ENCODE results near the gene ANKH.

ANKH gene

GRCh38 chr5:14726066-14726838 lies 145.3 kb downstream of the ANKH start:
- Histone ChIP-seq H3K9me3 (ENCODE audit: control insufficient read depth, low read depth, low read length) (no peaks in the 10 kb centered on the region), H3K4me3 (ENCODE audit: low read length) (no peak overlapping the region), H3K27me3 (ENCODE audit: control insufficient read depth, insufficient read depth, low read length) (no peaks in the 10 kb centered on the region), H3K27ac (ENCODE audit: low read length) (no peak overlapping the region), H3K9ac (ENCODE audit: low read length) (no peak overlapping the region), H3K4me1 (ENCODE audit: control insufficient read depth, low read depth, low read length) (peaks cover 23% of the 10 kb centered on the region), H3K36me3 (ENCODE audit: control insufficient read depth, low read depth, low read length) (no peaks in the 10 kb centered on the region)

- Histone ChIP-seq H3K9me3 (ENCODE audit: control insufficient read depth, low read depth, low read length) (no peaks in the 10 kb centered on the region), H3K4me1 (ENCODE audit: control insufficient read depth, low read depth, low read length) (peaks cover 19% of the 10 kb centered on the region), H3K27ac (ENCODE audit: low read length) (no peak overlapping the region), H3K36me3 (ENCODE audit: control insufficient read depth, low read depth, low read length) (no peaks in the 10 kb centered on the region), H3K27me3 (ENCODE audit: control insufficient read depth, insufficient read depth, low read length) (no peaks in the 10 kb centered on the region), H3K9ac (ENCODE audit: low read length) (no peak overlapping the region), H3K4me3 (ENCODE audit: low read length) (no peak overlapping the region)
These were observed 146.9 kb downstream of the ANKH start for GRCh38 chr5:14724633-14725032.

- Histone ChIP-seq H3K9me3 (ENCODE audit: control insufficient read depth, low read depth, low read length) (no peaks in the 10 kb centered on the region), H3K4me3 (ENCODE audit: low read length) (no peak overlapping the region), H3K36me3 (ENCODE audit: control insufficient read depth, low read depth, low read length) (no peaks in the 10 kb centered on the region)
These were observed 147.9 kb downstream of the ANKH start for GRCh38 chr5:14723701-14724132.

GRCh38 chr5:14722923-14723322 lies 148.7 kb downstream of the ANKH start:
- Histone ChIP-seq H3K27me3 (ENCODE audit: control insufficient read depth, insufficient read depth, low read length) (no peaks in the 10 kb centered on the region), H3K9me3 (ENCODE audit: control insufficient read depth, low read depth, low read length) (no peaks in the 10 kb centered on the region), H3K27ac (ENCODE audit: low read length) (no peak overlapping the region), H3K4me3 (ENCODE audit: low read length) (no peak overlapping the region), H3K4me1 (ENCODE audit: control insufficient read depth, low read depth, low read length) (peaks cover 6% of the 10 kb centered on the region), H3K9ac (ENCODE audit: low read length) (no peak overlapping the region), H3K36me3 (ENCODE audit: control insufficient read depth, low read depth, low read length) (no peaks in the 10 kb centered on the region)

More at GRCh38 chr5:14723701-14724132, 147.9 kb downstream of the ANKH start:
- Histone ChIP-seq H3K27me3 (ENCODE audit: control insufficient read depth, insufficient read depth, low read length) (no peaks in the 10 kb centered on the region), H3K9ac (ENCODE audit: low read length) (no peak overlapping the region), H3K4me1 (ENCODE audit: control insufficient read depth, low read depth, low read length) (peaks cover 13% of the 10 kb centered on the region), H3K27ac (ENCODE audit: low read length) (no peak overlapping the region)

GRCh38 chr5:14721990-14722656 lies 149.5 kb downstream of the ANKH start:
- Histone ChIP-seq H3K27ac (ENCODE audit: low read length) (no peak overlapping the region), H3K4me3 (ENCODE audit: low read length) (no peak overlapping the region), H3K4me1 (ENCODE audit: control insufficient read depth, low read depth, low read length) (no peaks in the 10 kb centered on the region), H3K9ac (ENCODE audit: low read length) (no peak overlapping the region), H3K9me3 (ENCODE audit: control insufficient read depth, low read depth, low read length) (no peaks in the 10 kb centered on the region), H3K36me3 (ENCODE audit: control insufficient read depth, low read depth, low read length) (no peaks in the 10 kb centered on the region), H3K27me3 (ENCODE audit: control insufficient read depth, insufficient read depth, low read length) (no peaks in the 10 kb centered on the region)

GRCh38 chr5:14720236-14720923 lies 151.2 kb downstream of the ANKH start:
- Histone ChIP-seq H3K4me3 (ENCODE audit: low read length) (no peak overlapping the region), H3K27ac (ENCODE audit: low read length) (no peak overlapping the region)

GRCh38 chr5:14718778-14719177 lies 152.8 kb downstream of the ANKH start:
- H3K36me3 ChIP-seq (ENCODE audit: control insufficient read depth, low read depth, low read length) = no peaks in the 10 kb centered on the region
- no peaks in the 10 kb centered on the region for H3K9me3 ChIP-seq (ENCODE audit: control insufficient read depth, low read depth, low read length)
- no peaks in the 10 kb centered on the region for H3K4me1 ChIP-seq (ENCODE audit: control insufficient read depth, low read depth, low read length)
- H3K27ac ChIP-seq (ENCODE audit: low read length) = no peak overlapping the region
- no peak overlapping the region for H3K4me3 ChIP-seq (ENCODE audit: low read length)
- H3K9ac ChIP-seq (ENCODE audit: low read length) = no peak overlapping the region
- no peaks in the 10 kb centered on the region for H3K27me3 ChIP-seq (ENCODE audit: control insufficient read depth, insufficient read depth, low read length)

More at GRCh38 chr5:14720236-14720923, 151.2 kb downstream of the ANKH start:
- no peaks in the 10 kb centered on the region for H3K36me3 ChIP-seq (ENCODE audit: control insufficient read depth, low read depth, low read length)
- no peak overlapping the region for H3K9ac ChIP-seq (ENCODE audit: low read length)
- no peaks in the 10 kb centered on the region for H3K4me1 ChIP-seq (ENCODE audit: control insufficient read depth, low read depth, low read length)
- no peaks in the 10 kb centered on the region for H3K9me3 ChIP-seq (ENCODE audit: control insufficient read depth, low read depth, low read length)
- no peaks in the 10 kb centered on the region for H3K27me3 ChIP-seq (ENCODE audit: control insufficient read depth, insufficient read depth, low read length)

- no peaks in the 10 kb centered on the region for H3K4me1 ChIP-seq (ENCODE audit: control insufficient read depth, low read depth, low read length)
- no peaks in the 10 kb centered on the region for H3K27me3 ChIP-seq (ENCODE audit: control insufficient read depth, insufficient read depth, low read length)
- no peak overlapping the region for H3K4me3 ChIP-seq (ENCODE audit: low read length)
- H3K36me3 ChIP-seq (ENCODE audit: control insufficient read depth, low read depth, low read length) = no peaks in the 10 kb centered on the region
- H3K9ac ChIP-seq (ENCODE audit: low read length) = no peak overlapping the region
- H3K27ac ChIP-seq (ENCODE audit: low read length) = no peak overlapping the region
- H3K9me3 ChIP-seq (ENCODE audit: control insufficient read depth, low read depth, low read length) = no peaks in the 10 kb centered on the region
These were observed 154.5 kb downstream of the ANKH start for GRCh38 chr5:14716755-14717752.

GRCh38 chr5:14715481-14715880 lies 156.1 kb downstream of the ANKH start:
- Histone ChIP-seq H3K27ac (ENCODE audit: low read length) (no peak overlapping the region), H3K27me3 (ENCODE audit: control insufficient read depth, insufficient read depth, low read length) (no peaks in the 10 kb centered on the region), H3K4me3 (ENCODE audit: low read length) (no peak overlapping the region), H3K9me3 (ENCODE audit: control insufficient read depth, low read depth, low read length) (no peaks in the 10 kb centered on the region), H3K36me3 (ENCODE audit: control insufficient read depth, low read depth, low read length) (no peaks in the 10 kb centered on the region), H3K9ac (ENCODE audit: low read length) (no peak overlapping the region), H3K4me1 (ENCODE audit: control insufficient read depth, low read depth, low read length) (no peaks in the 10 kb centered on the region)

- H3K27ac ChIP-seq (ENCODE audit: low read length) = no peak overlapping the region
- H3K9ac ChIP-seq (ENCODE audit: low read length) = no peak overlapping the region
- no peaks in the 10 kb centered on the region for H3K9me3 ChIP-seq (ENCODE audit: control insufficient read depth, low read depth, low read length)
- H3K4me3 ChIP-seq (ENCODE audit: low read length) = no peak overlapping the region
- no peaks in the 10 kb centered on the region for H3K36me3 ChIP-seq (ENCODE audit: control insufficient read depth, low read depth, low read length)
- H3K4me1 ChIP-seq (ENCODE audit: control insufficient read depth, low read depth, low read length) = no peaks in the 10 kb centered on the region
- H3K27me3 ChIP-seq (ENCODE audit: control insufficient read depth, insufficient read depth, low read length) = no peaks in the 10 kb centered on the region
These were observed 156.9 kb downstream of the ANKH start for GRCh38 chr5:14714706-14715105.
